Choroid plexus epithelial cell (primary cell): ENCODE measurements around the gene LIPC.

ENCODE experiments used
- DNase-seq: peaks from one replicate; pipeline ENCODE4 v3.0.0-alpha.2; 2010; ENCODE audit warnings: low read depth
- H3K4me3 ChIP-seq: 2 replicates; pipeline ENCODE4 v1.5.1; 2011; ENCODE audit warnings: low read depth, mild to moderate bottlenecking, control low read depth, low read length, moderate library complexity
- CTCF ChIP-seq: conservative IDR thresholded peaks from 2 replicates; pipeline ENCODE4 v1.5.1; 2011; ENCODE audit warnings: low read depth, mild to moderate bottlenecking, control low read depth, inconsistent platforms, low read length, moderate library complexity

The LIPC gene

DNA sequence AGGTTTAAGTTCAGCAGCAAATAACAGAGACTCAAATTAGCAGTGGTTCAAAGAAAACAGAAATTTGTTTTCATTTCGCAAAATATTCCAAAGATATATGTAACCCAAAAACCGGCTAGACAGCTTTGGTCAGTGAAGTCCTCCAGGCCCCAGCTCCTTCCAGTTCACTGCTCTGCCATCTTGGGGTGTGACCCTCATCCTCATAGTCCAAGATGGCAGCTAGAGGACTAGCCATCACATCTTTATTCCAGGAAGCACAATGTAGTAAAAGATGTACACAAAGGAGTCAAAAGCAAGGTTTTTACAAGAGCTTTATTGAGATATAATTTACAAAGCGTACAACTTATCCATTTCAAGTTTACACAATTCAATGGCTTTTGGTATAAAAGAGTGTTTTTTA is 107.1 kb downstream of the LIPC start:
- no peak for DNase-seq
- H3K4me3 ChIP-seq: no peak overlapping the region
- no peak for TF ChIP-seq CTCF

DNA sequence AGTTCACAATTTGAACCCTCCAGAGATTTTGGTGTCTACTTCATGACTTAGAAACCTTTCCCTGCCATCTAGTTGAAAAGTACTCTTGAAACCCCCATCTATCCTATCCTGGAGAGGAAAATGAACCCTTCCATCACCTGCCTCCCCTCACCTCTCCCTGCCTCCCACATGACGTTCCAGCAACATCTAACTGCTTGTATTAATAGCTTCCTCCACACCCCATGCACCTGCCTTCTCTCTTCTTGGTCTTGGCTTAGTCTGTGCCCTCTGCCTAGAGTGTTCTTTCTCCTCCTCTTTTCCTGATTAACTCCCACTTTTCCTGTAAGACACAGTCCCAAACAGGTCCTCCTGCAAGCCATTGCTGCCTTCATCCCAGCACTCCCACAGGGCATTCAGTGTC is 107.8 kb downstream of the LIPC start:
- H3K4me3 ChIP-seq: no peak overlapping the region
- no peak for TF ChIP-seq CTCF
- DNase-seq: no peak

GRCh38 chr15:58541410-58542087 is 109.8 kb downstream of the LIPC start:
- H3K4me3 ChIP-seq: no peak overlapping the region
- TF ChIP-seq CTCF: no peak
- no peak for DNase-seq

DNA sequence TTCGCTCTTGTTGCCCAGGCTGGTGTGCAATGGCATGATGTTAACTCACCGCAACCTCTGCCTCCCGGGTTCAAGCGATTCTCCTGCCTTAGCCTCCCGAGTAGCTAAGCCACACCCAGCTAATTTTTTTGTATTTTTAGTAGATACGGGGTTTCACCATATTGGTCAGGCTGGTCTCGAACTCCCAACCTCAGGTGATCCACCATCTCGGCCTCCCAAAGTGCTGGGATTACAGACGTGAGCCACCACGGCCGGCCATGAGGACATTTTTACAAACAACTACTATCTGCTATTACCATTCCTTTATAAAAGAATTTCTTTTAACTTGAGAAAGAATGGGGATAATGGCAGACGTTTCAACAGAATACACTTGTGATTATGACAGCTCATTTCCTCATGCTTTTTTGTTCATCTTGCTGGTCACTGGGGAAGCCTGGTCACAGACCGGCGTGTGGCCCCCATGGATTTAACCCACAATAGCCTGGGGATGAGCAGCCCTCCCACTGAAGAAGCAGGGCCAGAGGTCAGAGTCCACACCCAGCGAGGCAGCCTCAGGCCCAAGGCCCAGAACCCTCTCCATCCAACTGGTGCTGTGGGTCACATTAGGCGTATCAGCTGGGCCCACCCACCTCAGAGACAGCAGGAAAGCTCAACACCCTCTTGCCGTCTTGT is 112.0 kb downstream of the LIPC start:
- H3K4me3 ChIP-seq: no peak overlapping the region
- DNase-seq: no peak
- no peak for TF ChIP-seq CTCF

GRCh38 chr15:58544756-58545155 is 113.0 kb downstream of the LIPC start:
- no peak for DNase-seq
- TF ChIP-seq CTCF: no peak
- no peak overlapping the region for H3K4me3 ChIP-seq

GRCh38 chr15:58545307-58546065 is 113.7 kb downstream of the LIPC start:
- peak; percentile 46 for DNase-seq
- H3K4me3 ChIP-seq: no peak overlapping the region
- TF ChIP-seq CTCF: no peak
